Hypothalamus (tissue), 51 donors: Measurements from ENCODE around the gene OSM.

Experiments used
- DNase-seq, 51 donors: peaks; one replicate each; lab custom pipeline; 2025; lab: John Stamatoyannopoulos, UW

Gene OSM

GRCh38 chr22:30299322-30299721, 32.7 kb upstream of the OSM start:
- no peak for DNase-seq

GRCh38 chr22:30297991-30298701, 31.5 kb upstream of the OSM start:
- no peak for DNase-seq

- no peak for DNase-seq
Measured at GRCh38 chr22:30297276-30297990, 30.8 kb upstream of the OSM start.

- no peak for DNase-seq
Measured at GRCh38 chr22:30296833-30297232, 30.2 kb upstream of the OSM start.

GRCh38 chr22:30296324-30296723, 29.7 kb upstream of the OSM start:
- no peak for DNase-seq

- no peak for DNase-seq
Measured at GRCh38 chr22:30295576-30295975, 28.9 kb upstream of the OSM start.

GRCh38 chr22:30294830-30295229, 28.2 kb upstream of the OSM start:
- DNase-seq, result no peak

- no peak for DNase-seq
Measured at GRCh38 chr22:30294066-30294465, 27.4 kb upstream of the OSM start.

GRCh38 chr22:30293026-30293425, 26.4 kb upstream of the OSM start:
- DNase-seq, result no peak

- no peak for DNase-seq
Measured at GRCh38 chr22:30292069-30292970, 25.7 kb upstream of the OSM start.

- peak in 50 of 51 donors; percentile 18 to 88 (median 69) for DNase-seq
Measured at GRCh38 chr22:30291058-30291892, 24.6 kb upstream of the OSM start.

GRCh38 chr22:30290342-30291057, 23.8 kb upstream of the OSM start:
- DNase-seq, result peak in 1 of 51 donors; percentile 24

GRCh38 chr22:30289980-30290313, 23.3 kb upstream of the OSM start:
- no peak for DNase-seq

- DNase-seq, result peak; percentile 42 to 99 (median 94)
Measured at GRCh38 chr22:30289141-30289979, 22.7 kb upstream of the OSM start, which contains the start of gene CASTOR1. Gene CASTOR1, minus strand, starts transcription at chr22:30289505. Its CDS starts 8 bp downstream, at chr22:30289497.

- DNase-seq, result no peak
Measured at GRCh38 chr22:30288419-30289140, 21.9 kb upstream of the OSM start.

GRCh38 chr22:30287648-30288418, 21.2 kb upstream of the OSM start:
- peak; percentile 23 to 88 (median 71) for DNase-seq
